GM12892 (cell line): ENCODE measurements around the gene CACNA2D2.

ENCODE experiments used
- POLR2A ChIP-seq: IDR thresholded peaks from 2 replicates; pipeline ENCODE4 v1.6.1; 2011; ENCODE audit warnings: low read depth, low read length, control low read depth
- POLR2AphosphoS5 ChIP-seq: IDR thresholded peaks from 2 replicates; pipeline ENCODE4 v1.6.1; 2011; ENCODE audit warnings: low read depth, low read length, control low read depth
- TAF1 ChIP-seq: IDR thresholded peaks from 2 replicates; pipeline ENCODE4 v1.6.1; 2011; ENCODE audit warnings: low read depth, mild to moderate bottlenecking, control low read depth, low read length, borderline replicate concordance

- no peak for TF ChIP-seq POLR2A
- no peak for TF ChIP-seq POLR2AphosphoS5
- TF ChIP-seq TAF1: no peak
Measured at GRCh38 chr3:50512131-50512530, 8.7 kb upstream of the CACNA2D2 start.
